Measurements from ENCODE around the gene NDUFB3.

GRCh38 chr2:201128033-201128432, 56.2 kb downstream of the NDUFB3 start:
- TF ChIP-seq CTCF (IDR thresholded peaks at IDR 0.05) = no peak
- TF ChIP-seq EP300 (IDR thresholded peaks at IDR 0.05) = no peak
- TF ChIP-seq POLR2A (IDR thresholded peaks at IDR 0.05) = no peak

Measured in gastroesophageal sphincter (tissue), 3 donors.